ENCODE data around the gene NUP54.

The NUP54 gene

DNA sequence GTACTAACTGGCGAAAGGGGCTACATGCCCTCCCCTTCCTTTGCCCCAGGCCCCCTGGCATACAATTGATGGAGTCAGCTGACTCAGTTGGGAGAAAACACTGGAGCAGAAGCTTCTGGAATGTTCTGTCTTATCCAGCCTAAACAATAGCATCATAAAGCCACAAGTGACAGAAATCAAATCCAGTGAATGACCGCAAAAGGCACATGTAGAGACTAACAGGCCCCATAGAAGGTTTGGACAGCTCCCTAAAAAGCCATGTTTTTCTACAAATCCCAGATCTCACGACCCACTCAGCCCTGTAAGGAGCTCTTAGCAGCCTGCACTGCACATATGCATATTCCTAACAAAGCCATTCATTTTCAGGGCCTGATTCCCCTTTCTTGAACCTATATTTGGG is 40.4 kb upstream of the NUP54 start:
- Histone ChIP-seq H3K27me3 (ENCODE audit: low read length) (no peaks in the 10 kb centered on the region), H3K4me2 (ENCODE audit: low read depth, low read length, poor library complexity, severe bottlenecking) (no peak overlapping the region), H3K9me3 (ENCODE audit: insufficient read depth, low read length) (no peaks in the 10 kb centered on the region), H4K20me1 (ENCODE audit: low read depth, low read length) (no peaks in the 10 kb centered on the region), H3F3A (ENCODE audit: insufficient read depth) (no peaks in the 10 kb centered on the region), H3K27ac (ENCODE audit: low read depth, low read length) (no peak overlapping the region), H3K9ac (ENCODE audit: low read length) (no peak overlapping the region), H3K79me2 (ENCODE audit: insufficient read depth, low read length) (no peaks in the 10 kb centered on the region), H3K4me3 (ENCODE audit: insufficient read depth, low read length, poor library complexity, severe bottlenecking) (no peak overlapping the region), H3K36me3 (ENCODE audit: low read length) (no peaks in the 10 kb centered on the region), H2AFZ (ENCODE audit: low read depth, low read length, severe bottlenecking) (no peak overlapping the region), H3K9me2 (replicated peaks; ENCODE audit: insufficient read depth, low read length) (no peaks in the 10 kb centered on the region)
- no peak for TF ChIP-seq EZH2phosphoT487 (conservative IDR thresholded peaks at IDR 0.05; ENCODE audit: low read length)
- TF ChIP-seq, protein P1, sequence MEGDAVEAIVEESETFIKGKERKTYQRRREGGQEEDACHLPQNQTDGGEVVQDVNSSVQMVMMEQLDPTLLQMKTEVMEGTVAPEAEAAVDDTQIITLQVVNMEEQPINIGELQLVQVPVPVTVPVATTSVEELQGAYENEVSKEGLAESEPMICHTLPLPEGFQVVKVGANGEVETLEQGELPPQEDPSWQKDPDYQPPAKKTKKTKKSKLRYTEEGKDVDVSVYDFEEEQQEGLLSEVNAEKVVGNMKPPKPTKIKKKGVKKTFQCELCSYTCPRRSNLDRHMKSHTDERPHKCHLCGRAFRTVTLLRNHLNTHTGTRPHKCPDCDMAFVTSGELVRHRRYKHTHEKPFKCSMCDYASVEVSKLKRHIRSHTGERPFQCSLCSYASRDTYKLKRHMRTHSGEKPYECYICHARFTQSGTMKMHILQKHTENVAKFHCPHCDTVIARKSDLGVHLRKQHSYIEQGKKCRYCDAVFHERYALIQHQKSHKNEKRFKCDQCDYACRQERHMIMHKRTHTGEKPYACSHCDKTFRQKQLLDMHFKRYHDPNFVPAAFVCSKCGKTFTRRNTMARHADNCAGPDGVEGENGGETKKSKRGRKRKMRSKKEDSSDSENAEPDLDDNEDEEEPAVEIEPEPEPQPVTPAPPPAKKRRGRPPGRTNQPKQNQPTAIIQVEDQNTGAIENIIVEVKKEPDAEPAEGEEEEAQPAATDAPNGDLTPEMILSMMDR (IDR thresholded peaks at IDR 0.05; ENCODE audit: insufficient read depth, low read length, poor library complexity, severe bottlenecking), result no peak

DNA sequence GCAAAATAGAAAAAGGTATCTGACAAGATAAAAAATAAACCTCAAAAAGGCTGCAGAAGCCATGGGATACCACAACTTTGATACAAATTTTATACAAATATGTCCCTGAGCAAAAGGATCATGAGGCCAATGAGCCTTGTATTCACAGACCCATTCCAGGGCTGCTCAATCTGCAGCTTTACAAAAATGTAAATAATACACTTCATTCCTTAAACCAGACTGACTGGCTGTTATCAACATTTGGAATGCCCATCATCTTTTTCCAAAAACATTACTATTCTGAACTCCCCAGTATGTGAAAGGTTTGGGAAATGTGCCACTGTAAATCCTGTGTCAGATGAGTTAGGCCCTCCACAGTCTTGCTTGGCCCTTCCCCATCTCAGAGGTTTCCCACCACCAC is 40.0 kb upstream of the NUP54 start:
- Histone ChIP-seq H3K4me3 (ENCODE audit: insufficient read depth, low read length, poor library complexity, severe bottlenecking) (no peak overlapping the region), H3F3A (ENCODE audit: insufficient read depth) (no peaks in the 10 kb centered on the region), H3K36me3 (ENCODE audit: low read length) (no peaks in the 10 kb centered on the region), H2AFZ (ENCODE audit: low read depth, low read length, severe bottlenecking) (no peak overlapping the region), H3K9ac (ENCODE audit: low read length) (no peak overlapping the region), H3K27ac (ENCODE audit: low read depth, low read length) (no peak overlapping the region), H3K9me3 (ENCODE audit: insufficient read depth, low read length) (no peaks in the 10 kb centered on the region), H3K4me2 (ENCODE audit: low read depth, low read length, poor library complexity, severe bottlenecking) (no peak overlapping the region), H3K9me2 (replicated peaks; ENCODE audit: insufficient read depth, low read length) (no peaks in the 10 kb centered on the region), H3K27me3 (ENCODE audit: low read length) (no peaks in the 10 kb centered on the region), H4K20me1 (ENCODE audit: low read depth, low read length) (no peaks in the 10 kb centered on the region), H3K79me2 (ENCODE audit: insufficient read depth, low read length) (no peaks in the 10 kb centered on the region)
- TF ChIP-seq EZH2phosphoT487 (conservative IDR thresholded peaks at IDR 0.05; ENCODE audit: low read length), result no peak
- TF ChIP-seq, protein P1 (IDR thresholded peaks at IDR 0.05; ENCODE audit: insufficient read depth, low read length, poor library complexity, severe bottlenecking), result no peak

DNA sequence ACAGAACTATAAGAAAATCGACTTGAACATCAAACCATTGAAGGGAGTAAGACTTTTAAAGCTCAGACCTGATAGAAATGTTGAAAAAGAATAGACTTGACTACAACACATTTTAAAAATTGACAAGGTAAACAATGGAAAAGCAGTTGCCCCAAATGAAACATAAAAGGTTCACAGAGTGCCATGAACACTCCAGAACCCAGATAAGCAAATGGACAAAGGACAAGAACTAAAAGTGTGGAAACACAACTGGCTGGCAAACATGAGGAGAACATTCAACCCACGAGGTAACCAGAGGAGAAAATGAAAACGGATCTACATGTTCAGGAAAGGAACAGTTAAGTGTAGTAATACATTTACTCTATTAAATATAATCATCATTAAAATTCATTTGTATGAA is 39.0 kb upstream of the NUP54 start:
- H3F3A ChIP-seq (ENCODE audit: insufficient read depth), result no peaks in the 10 kb centered on the region
- no peak for TF ChIP-seq EZH2phosphoT487 (conservative IDR thresholded peaks at IDR 0.05; ENCODE audit: low read length)
- TF ChIP-seq, protein P1 (IDR thresholded peaks at IDR 0.05; ENCODE audit: insufficient read depth, low read length, poor library complexity, severe bottlenecking), result no peak

More for the DNA sequence above, 39.0 kb upstream of the NUP54 start:
- Histone ChIP-seq H3K27me3 (ENCODE audit: low read length) (no peaks in the 10 kb centered on the region), H3K36me3 (ENCODE audit: low read length) (no peaks in the 10 kb centered on the region), H4K20me1 (ENCODE audit: low read depth, low read length) (no peaks in the 10 kb centered on the region), H3K27ac (ENCODE audit: low read depth, low read length) (no peak overlapping the region), H3K9me2 (replicated peaks; ENCODE audit: insufficient read depth, low read length) (no peaks in the 10 kb centered on the region), H2AFZ (ENCODE audit: low read depth, low read length, severe bottlenecking) (no peak overlapping the region), H3K4me2 (ENCODE audit: low read depth, low read length, poor library complexity, severe bottlenecking) (no peak overlapping the region), H3K9ac (ENCODE audit: low read length) (no peak overlapping the region), H3K79me2 (ENCODE audit: insufficient read depth, low read length) (no peaks in the 10 kb centered on the region), H3K4me3 (ENCODE audit: insufficient read depth, low read length, poor library complexity, severe bottlenecking) (no peak overlapping the region), H3K9me3 (ENCODE audit: insufficient read depth, low read length) (no peaks in the 10 kb centered on the region)

Data from SU-DHL-6 (cell line).